Cardiac muscle cell (in vitro differentiated cells and primary cell): ENCODE results near the gene RELN. TPM values are rescaled to one million over a fixed set of nuclear protein-coding genes. Genes with fewer than 3 reads are reported as not detected.

Experiments
- DNase-seq, 2 donors: peaks; one replicate each; pipeline versions ENCODE4 v3.0.0 to v3.0.0-alpha.2; 2010 to 2017; ENCODE audit warnings: low read depth in 1 of 2, low spot score in 1 of 2
- H3K27ac ChIP-seq: fragments of 200-600 bp; sonication (generic); 2 replicates; pipeline ENCODE4 v1.5.1; 2016
- H3K27me3 ChIP-seq: fragments of 200-600 bp; sonication (generic); 2 replicates; pipeline ENCODE4 v1.6.0; 2016; ENCODE audit warnings: control low read depth
- H3K36me3 ChIP-seq: fragments of 200-600 bp; sonication (generic); 2 replicates; pipeline ENCODE4 v1.5.1; 2016; ENCODE audit warnings: control low read depth
- H3K4me1 ChIP-seq: fragments of 200-600 bp; sonication (generic); 2 replicates; pipeline ENCODE4 v1.8.1; 2017; ENCODE audit warnings: low read depth, mild to moderate bottlenecking, mixed run types
- H3K4me3 ChIP-seq: fragments of 200-600 bp; sonication (generic); 2 replicates; pipeline ENCODE4 v1.5.1; 2016; ENCODE audit warnings: mild to moderate bottlenecking
- H3K9me3 ChIP-seq: fragments of 200-600 bp; sonication (generic); 2 replicates; pipeline ENCODE4 v1.5.1; 2017; ENCODE audit warnings: low read depth, mild to moderate bottlenecking, control low read depth
- CTCF ChIP-seq: IDR thresholded peaks from 2 replicates; pipeline ENCODE4 v1.5.1; 2012; ENCODE audit warnings: low read depth, mild to moderate bottlenecking, low read length
- polyA plus RNA-seq: library from polyadenylated mRNA; unstranded; fragments of >200 nt; fragmentation: Nextera tagmentation; extraction: Ambion mirVana; gene quantifications from 2 replicates; pipeline ENCODE4 v1.2.1, GENCODE V29; 2016
- total RNA-seq: library from RNA; depleted of rRNA; stranded (reverse); fragments of >200 nt; gene quantifications from 2 replicates; pipeline ENCODE4 v1.2.3, GENCODE V29; 2016

The RELN gene
- total and polyA plus RNA-seq, 2 experiments from 2014 or later, result 19.2 to 46.9 TPM

DNA sequence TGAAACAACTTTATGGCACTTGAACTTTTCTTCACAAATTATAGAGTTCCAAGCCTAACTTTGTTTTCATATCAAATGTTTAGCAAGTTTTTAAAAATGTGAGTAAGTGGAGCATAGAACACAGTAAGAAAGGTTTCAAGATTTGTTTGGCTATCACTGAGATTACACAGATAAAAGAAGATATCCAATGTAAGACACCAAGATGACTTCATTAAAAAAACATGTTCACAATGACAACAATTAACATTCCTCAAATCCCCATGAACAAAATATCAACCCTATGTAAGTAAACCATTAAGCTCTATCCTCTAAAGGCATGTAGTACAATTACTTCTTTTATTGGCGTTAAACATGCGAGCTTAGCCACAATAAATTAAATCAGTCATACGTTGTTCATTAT is 129.7 kb downstream of the RELN start:
- H3K27ac ChIP-seq, result no peak overlapping the region
- H3K4me1 ChIP-seq, result peaks cover 5% of the 10 kb centered on the region
- no peaks in the 10 kb centered on the region for H3K9me3 ChIP-seq
- H3K36me3 ChIP-seq, result no peaks in the 10 kb centered on the region
- TF ChIP-seq CTCF, result no peak
- H3K4me3 ChIP-seq, result no peak overlapping the region
- no peak for DNase-seq
- no peaks in the 10 kb centered on the region for H3K27me3 ChIP-seq

DNA sequence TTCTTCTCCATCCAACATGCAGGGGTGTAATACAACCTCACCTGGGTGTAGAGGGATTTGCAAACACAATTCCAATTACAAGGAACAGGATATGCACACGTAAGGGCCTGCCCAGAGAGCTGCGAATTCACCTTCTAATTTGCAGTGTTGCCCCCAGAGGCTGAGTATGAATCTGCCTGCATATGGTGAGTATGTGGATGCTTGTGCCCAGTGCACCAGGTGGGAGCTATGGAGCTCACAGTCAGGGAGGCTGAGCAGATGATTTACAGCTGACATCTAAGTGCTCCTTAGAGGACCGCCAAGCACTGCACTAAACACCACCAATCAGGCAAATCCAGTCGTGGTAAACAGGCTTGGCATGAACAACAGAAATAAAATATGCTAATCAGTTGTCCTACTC is 132.0 kb downstream of the RELN start:
- TF ChIP-seq CTCF, result no peak
- H3K9me3 ChIP-seq, result no peaks in the 10 kb centered on the region
- no peaks in the 10 kb centered on the region for H3K36me3 ChIP-seq
- H3K4me1 ChIP-seq, result no peaks in the 10 kb centered on the region
- H3K4me3 ChIP-seq, result no peak overlapping the region
- H3K27me3 ChIP-seq, result no peaks in the 10 kb centered on the region
- no peak overlapping the region for H3K27ac ChIP-seq
- DNase-seq, result no peak

- TF ChIP-seq CTCF, result no peak
- Histone ChIP-seq H3K27ac (no peak overlapping the region), H3K9me3 (no peaks in the 10 kb centered on the region), H3K4me1 (no peaks in the 10 kb centered on the region), H3K27me3 (no peaks in the 10 kb centered on the region), H3K36me3 (no peaks in the 10 kb centered on the region), H3K4me3 (no peak overlapping the region)
- no peak for DNase-seq
Measured at GRCh38 chr7:103856929-103857328, 132.5 kb downstream of the RELN start.

- Histone ChIP-seq H3K4me3 (no peak overlapping the region), H3K4me1 (no peaks in the 10 kb centered on the region), H3K27me3 (no peaks in the 10 kb centered on the region), H3K9me3 (no peaks in the 10 kb centered on the region), H3K36me3 (no peaks in the 10 kb centered on the region), H3K27ac (no peak overlapping the region)
- no peak for TF ChIP-seq CTCF
- DNase-seq, result no peak
Measured at GRCh38 chr7:103855671-103856070, 133.8 kb downstream of the RELN start.

GRCh38 chr7:103854611-103855010 is 134.8 kb downstream of the RELN start:
- H3K27me3 ChIP-seq, result no peaks in the 10 kb centered on the region
- TF ChIP-seq CTCF, result no peak
- no peak overlapping the region for H3K4me3 ChIP-seq
- H3K9me3 ChIP-seq, result no peaks in the 10 kb centered on the region
- no peak overlapping the region for H3K27ac ChIP-seq
- no peaks in the 10 kb centered on the region for H3K4me1 ChIP-seq
- DNase-seq, result no peak
- no peaks in the 10 kb centered on the region for H3K36me3 ChIP-seq

- DNase-seq, result peak; percentile 40 to 68
- Histone ChIP-seq H3K9me3 (no peaks in the 10 kb centered on the region), H3K4me3 (no peak overlapping the region), H3K4me1 (no peaks in the 10 kb centered on the region), H3K36me3 (no peaks in the 10 kb centered on the region), H3K27ac (no peak overlapping the region), H3K27me3 (no peaks in the 10 kb centered on the region)
- no peak for TF ChIP-seq CTCF
Measured at GRCh38 chr7:103851357-103851756, 138.1 kb downstream of the RELN start.
